Stimulated activated CD4-positive, alpha-beta T cell treated with anti-CD3 and anti-CD28 coated beads, Interleukin-1b, Interleukin-23, amount 100 ng/mL, for 1 hour (primary cell): ENCODE data around the gene SP1.
"Not testable (repeated sequence)": the region's sequence is repeated elsewhere in the genome, so short reads cannot be mapped to it uniquely, and the experiment has no call there.

ENCODE experiments used
- DNase-seq, 2 donors: peaks; one replicate each; pipeline ENCODE4 v3.0.0-alpha.2; 2020; ENCODE audit warnings: low read depth in 2 of 2

SP1 gene

GRCh38 chr12:53380104-53380793 lies at the start of gene SP1:
Gene SP1, plus strand, starts transcription at chr12:53380176. Its CDS starts 116 bp downstream, at chr12:53380292.
- peak; percentile 75 to 99 for DNase-seq

GRCh38 chr12:53330671-53331070 lies 49.3 kb upstream of the SP1 start:
- DNase-seq: no peak

- DNase-seq: not testable (repeated sequence)
Observed at GRCh38 chr12:53332339-53332738, 47.6 kb upstream of the SP1 start.

GRCh38 chr12:53332744-53333143 lies 47.2 kb upstream of the SP1 start:
- DNase-seq: no peak

- no peak for DNase-seq
Observed at GRCh38 chr12:53333289-53333688, 46.7 kb upstream of the SP1 start.

GRCh38 chr12:53333845-53334244 lies 46.1 kb upstream of the SP1 start:
- no peak for DNase-seq

- no peak for DNase-seq
Observed at GRCh38 chr12:53334822-53335221, 45.2 kb upstream of the SP1 start.

- no peak for DNase-seq
Observed at GRCh38 chr12:53336181-53336681, 43.7 kb upstream of the SP1 start, which contains the start of gene SP7. Gene SP7, minus strand, starts transcription at chr12:53336354. Its CDS starts 708 bp downstream, at chr12:53335646.

GRCh38 chr12:53338017-53338416 lies 42.0 kb upstream of the SP1 start:
- DNase-seq: no peak

- no peak for DNase-seq
Observed at GRCh38 chr12:53338916-53339315, 41.1 kb upstream of the SP1 start.

- no peak for DNase-seq
Observed at GRCh38 chr12:53340398-53340797, 39.6 kb upstream of the SP1 start.

- DNase-seq: no peak
Observed at GRCh38 chr12:53343449-53343848, 36.5 kb upstream of the SP1 start.

- DNase-seq: no peak
Observed at GRCh38 chr12:53343969-53344368, 36.0 kb upstream of the SP1 start.

GRCh38 chr12:53344487-53344823 lies 35.5 kb upstream of the SP1 start:
- DNase-seq: no peak

GRCh38 chr12:53344824-53345485 lies 35.0 kb upstream of the SP1 start:
- DNase-seq: peak; percentile 20 to 58

- no peak for DNase-seq
Observed at GRCh38 chr12:53345486-53346188, 34.3 kb upstream of the SP1 start.

GRCh38 chr12:53346491-53346890 lies 33.5 kb upstream of the SP1 start:
- no peak for DNase-seq

GRCh38 chr12:53347905-53348304 lies 32.1 kb upstream of the SP1 start:
- no peak for DNase-seq

- DNase-seq: peak; percentile 63 to 66
Observed at GRCh38 chr12:53352331-53353256, 27.4 kb upstream of the SP1 start.

- no peak for DNase-seq
Observed at GRCh38 chr12:53353257-53353655, 26.7 kb upstream of the SP1 start.

GRCh38 chr12:53355121-53355520 lies 24.9 kb upstream of the SP1 start:
- DNase-seq: no peak
